ENCODE data around the gene TMEM131.

DNA sequence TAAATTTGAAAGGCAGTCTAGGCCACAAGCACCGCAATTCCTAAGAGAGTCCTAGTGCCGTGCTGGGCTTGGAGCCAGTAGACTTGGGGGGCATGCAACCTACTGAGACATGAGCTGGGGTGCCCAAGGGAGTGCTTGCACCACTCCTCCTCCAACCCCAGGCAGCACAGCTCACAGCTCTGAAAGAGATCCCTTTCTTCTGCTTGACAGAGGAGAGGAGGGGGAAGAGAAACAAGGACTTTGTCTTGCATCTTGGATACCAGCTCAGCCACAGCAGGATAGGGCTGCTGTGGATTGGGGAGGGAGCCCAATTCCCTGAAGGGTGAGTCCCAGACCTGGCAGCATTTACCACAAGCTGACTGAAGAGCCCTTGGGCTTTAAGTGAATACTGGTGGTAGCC, 134.6 kb downstream of the TMEM131 start:
- TF ChIP-seq, protein P1, sequence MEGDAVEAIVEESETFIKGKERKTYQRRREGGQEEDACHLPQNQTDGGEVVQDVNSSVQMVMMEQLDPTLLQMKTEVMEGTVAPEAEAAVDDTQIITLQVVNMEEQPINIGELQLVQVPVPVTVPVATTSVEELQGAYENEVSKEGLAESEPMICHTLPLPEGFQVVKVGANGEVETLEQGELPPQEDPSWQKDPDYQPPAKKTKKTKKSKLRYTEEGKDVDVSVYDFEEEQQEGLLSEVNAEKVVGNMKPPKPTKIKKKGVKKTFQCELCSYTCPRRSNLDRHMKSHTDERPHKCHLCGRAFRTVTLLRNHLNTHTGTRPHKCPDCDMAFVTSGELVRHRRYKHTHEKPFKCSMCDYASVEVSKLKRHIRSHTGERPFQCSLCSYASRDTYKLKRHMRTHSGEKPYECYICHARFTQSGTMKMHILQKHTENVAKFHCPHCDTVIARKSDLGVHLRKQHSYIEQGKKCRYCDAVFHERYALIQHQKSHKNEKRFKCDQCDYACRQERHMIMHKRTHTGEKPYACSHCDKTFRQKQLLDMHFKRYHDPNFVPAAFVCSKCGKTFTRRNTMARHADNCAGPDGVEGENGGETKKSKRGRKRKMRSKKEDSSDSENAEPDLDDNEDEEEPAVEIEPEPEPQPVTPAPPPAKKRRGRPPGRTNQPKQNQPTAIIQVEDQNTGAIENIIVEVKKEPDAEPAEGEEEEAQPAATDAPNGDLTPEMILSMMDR (IDR thresholded peaks at IDR 0.05), result no peak
- no peak for TF ChIP-seq POLR2A (IDR thresholded peaks at IDR 0.05)

Data from testis (tissue), 2 donors.